A549 treated with AZD9567 at 1 μM for 4 hours (cell line): ENCODE measurements around the gene AGGF1. TPM values are rescaled to one million over a fixed set of nuclear protein-coding genes. Genes with fewer than 3 reads are reported as not detected.

ENCODE experiments used
- total RNA-seq: library from RNA; stranded (reverse); fragments of 200-300 nt; extraction: Qiagen RNA extraction; gene quantifications from 5 replicates; pipeline ENCODE4 v1.2.3, GENCODE V29; 2022; ENCODE audit not compliant: insufficient read depth

The AGGF1 gene, protein sequence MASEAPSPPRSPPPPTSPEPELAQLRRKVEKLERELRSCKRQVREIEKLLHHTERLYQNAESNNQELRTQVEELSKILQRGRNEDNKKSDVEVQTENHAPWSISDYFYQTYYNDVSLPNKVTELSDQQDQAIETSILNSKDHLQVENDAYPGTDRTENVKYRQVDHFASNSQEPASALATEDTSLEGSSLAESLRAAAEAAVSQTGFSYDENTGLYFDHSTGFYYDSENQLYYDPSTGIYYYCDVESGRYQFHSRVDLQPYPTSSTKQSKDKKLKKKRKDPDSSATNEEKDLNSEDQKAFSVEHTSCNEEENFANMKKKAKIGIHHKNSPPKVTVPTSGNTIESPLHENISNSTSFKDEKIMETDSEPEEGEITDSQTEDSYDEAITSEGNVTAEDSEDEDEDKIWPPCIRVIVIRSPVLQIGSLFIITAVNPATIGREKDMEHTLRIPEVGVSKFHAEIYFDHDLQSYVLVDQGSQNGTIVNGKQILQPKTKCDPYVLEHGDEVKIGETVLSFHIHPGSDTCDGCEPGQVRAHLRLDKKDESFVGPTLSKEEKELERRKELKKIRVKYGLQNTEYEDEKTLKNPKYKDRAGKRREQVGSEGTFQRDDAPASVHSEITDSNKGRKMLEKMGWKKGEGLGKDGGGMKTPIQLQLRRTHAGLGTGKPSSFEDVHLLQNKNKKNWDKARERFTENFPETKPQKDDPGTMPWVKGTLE
- 11.0 to 15.8 TPM (median 14.3 TPM) in 5 replicates for total RNA-seq

DNA sequence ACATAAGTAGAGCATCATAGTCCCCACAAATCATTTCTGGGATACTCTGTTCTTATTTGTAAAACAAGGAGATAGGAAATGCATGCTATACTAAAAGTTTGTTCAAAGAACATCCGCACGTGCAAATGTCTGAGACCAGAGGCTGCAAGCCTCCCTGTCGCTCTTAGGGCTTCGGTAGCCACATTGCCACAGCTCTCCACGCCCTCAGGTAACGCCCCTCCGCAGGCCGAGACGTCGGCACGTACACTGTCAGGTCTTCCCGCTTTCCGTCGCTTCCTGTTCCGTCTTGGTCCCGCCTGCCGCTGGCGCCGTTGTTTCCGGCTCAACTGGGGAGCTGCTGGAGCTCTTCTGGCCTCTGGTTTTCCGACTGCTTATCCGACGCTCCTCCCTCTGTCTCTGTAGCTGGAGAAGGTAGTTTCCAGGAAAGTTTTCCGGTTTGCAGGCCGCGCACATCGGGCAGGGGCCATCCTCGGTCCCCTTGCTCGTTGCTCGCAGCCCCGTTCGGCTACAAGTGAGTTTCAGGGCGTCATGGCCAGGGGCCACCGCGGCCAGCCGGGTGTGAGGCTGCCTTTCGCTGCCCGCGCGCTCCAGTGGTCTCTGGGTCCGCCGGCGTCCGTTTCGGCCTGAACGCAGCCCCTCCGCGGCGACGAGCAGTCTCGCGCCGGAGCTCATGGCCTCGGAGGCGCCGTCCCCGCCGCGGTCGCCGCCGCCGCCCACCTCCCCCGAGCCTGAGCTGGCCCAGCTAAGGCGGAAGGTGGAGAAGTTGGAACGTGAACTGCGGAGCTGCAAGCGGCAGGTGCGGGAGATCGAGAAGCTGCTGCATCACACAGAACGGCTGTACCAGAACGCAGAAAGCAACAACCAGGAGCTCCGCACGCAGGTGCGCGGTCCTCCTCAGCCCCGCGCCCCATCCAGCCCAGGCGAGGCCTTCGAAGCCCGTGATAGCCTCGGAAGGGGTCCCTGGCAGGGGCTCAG lies at the start of gene AGGF1:
TSS of gene AGGF1 (plus strand) at position 308 of the 975 bp plus-strand sequence. CDS start at position 671, 363 bp downstream.

DNA sequence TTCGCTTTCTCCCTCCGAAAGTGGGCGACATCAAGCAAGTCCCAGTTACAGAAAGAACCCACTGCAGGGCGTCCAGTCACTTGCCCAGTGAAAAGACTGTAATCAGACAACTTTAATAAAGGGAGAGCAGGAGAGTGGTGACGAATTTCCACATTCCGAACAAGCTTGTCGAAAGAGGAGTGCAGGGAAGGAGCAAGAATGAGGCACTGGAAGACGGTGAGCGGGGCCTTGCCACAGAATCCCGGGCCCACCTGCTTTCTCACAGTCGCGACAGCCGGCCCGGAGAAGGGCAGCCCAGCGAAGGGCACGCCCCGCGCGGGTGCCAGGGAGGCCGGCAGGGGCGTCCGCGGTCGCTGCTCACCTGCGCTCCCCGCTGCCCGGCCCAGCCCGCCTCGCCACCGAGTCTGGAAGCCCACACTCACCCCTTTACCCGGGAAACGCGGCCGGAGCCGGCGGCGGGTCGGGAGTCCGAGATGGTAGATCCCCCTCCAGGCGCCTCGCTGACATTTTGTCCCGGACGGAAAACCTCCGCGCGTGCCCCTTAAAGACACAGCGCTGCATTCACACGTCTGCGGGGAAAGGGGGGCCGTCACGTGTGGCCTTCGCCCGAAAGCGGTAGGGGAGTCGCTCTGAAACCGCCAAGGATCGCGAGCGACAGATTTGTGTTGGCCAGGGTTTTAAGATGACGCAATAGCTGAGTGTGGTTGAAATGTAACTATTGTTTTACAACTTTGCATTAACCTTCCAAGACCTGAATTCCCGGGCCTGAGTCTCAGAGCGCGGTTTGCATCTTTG lies 56.7 kb downstream of the AGGF1 start, which contains the start of gene ZBED3:
TSS of gene ZBED3 (minus strand) at position 597 of the 795 bp plus-strand sequence. CDS start 9,407 bp downstream, outside the sequence.

Other genes with a start within 250 kb of the AGGF1 start
- 244 to 323 TPM (median 262 TPM) in 5 replicates for gene F2RL1, start 211.4 kb upstream of the AGGF1 start, total RNA-seq
- not detected in 5 replicates for gene S100Z, start 180.4 kb upstream of the AGGF1 start, total RNA-seq
- gene CRHBP, start 77.4 kb upstream of the AGGF1 start, total RNA-seq = 0.08 to 0.17 TPM (median 0.12 TPM) in 3 of 5 replicates, not detected in the others
- 3.3 to 4.2 TPM (median 3.9 TPM) in 5 replicates for gene ZBED3, start 56.9 kb downstream of the AGGF1 start, total RNA-seq
- 1.1 to 2.9 TPM (median 1.5 TPM) in 5 replicates for gene PDE8B, start 180.3 kb downstream of the AGGF1 start, total RNA-seq